Prostate gland (tissue), 2 donors: ENCODE results near the gene PSMB11. TPM values are rescaled to one million over a fixed set of nuclear protein-coding genes. Genes with fewer than 3 reads are reported as not detected.

Experiments used
- DNase-seq: peaks from one replicate; pipeline ENCODE4 v3.0.0-alpha.2; 2019; ENCODE audit warnings: low spot score
- H3K27ac ChIP-seq, 2 donors: fragments of 200-600 bp; sonication (generic); 2 replicates each; pipeline ENCODE4 v1.5.1; 2017 to 2019
- H3K27me3 ChIP-seq: fragments of 200-600 bp; sonication (generic); replicated peaks from 2 replicates; pipeline ENCODE4 v1.5.1; 2019; ENCODE audit not compliant: insufficient read depth
- H3K36me3 ChIP-seq, 2 donors: fragments of 200-600 bp; sonication (generic); 1 replicate in 1 of 2; 2 replicates in 1 of 2; pipeline versions ENCODE4 v1.5.1 to v1.8.1; 2017 to 2019
- H3K4me1 ChIP-seq: fragments of 200-600 bp; sonication (generic); replicated peaks from 2 replicates; pipeline ENCODE4 v1.5.1; 2019
- H3K4me3 ChIP-seq, 2 donors: fragments of 200-600 bp; sonication (generic); 2 replicates each; pipeline ENCODE4 v1.5.1; 2017 to 2019
- H3K9me3 ChIP-seq: fragments of 200-600 bp; sonication (generic); 2 replicates; pipeline ENCODE4 v1.5.1; 2017
- CTCF ChIP-seq, 4 experiments: fragments of 200-600 bp in 2 of 4; fragments of 450-650 bp in 2 of 4; sonication (generic) in 2 of 4; IDR thresholded peaks; 1 replicate in 3 of 4; 2 replicates in 1 of 4; pipeline ENCODE4 v1.5.1; 2016 to 2019; ENCODE audit warnings: antibody characterized with exemption in 4 of 4, mild to moderate bottlenecking in 2 of 4, moderate library complexity in 2 of 4
- POLR2A ChIP-seq: fragments of 450-650 bp; IDR thresholded peaks from one replicate; pipeline ENCODE4 v1.6.1; 2016; ENCODE audit warnings: antibody characterized with exemption, mild to moderate bottlenecking
- POLR2AphosphoS5 ChIP-seq: sonication (generic); formaldehyde crosslinking; IDR thresholded peaks from one replicate; pipeline ENCODE4 v1.6.1; 2017; ENCODE audit warnings: antibody characterized with exemption
- WGBS: methylation state at CpG from one replicate; pipeline ENCODE4 v1.1.5; 2018; 5-methylcytosine and 5-hydroxymethylcytosine counted together
- intact Hi-C: fragments of 100-400 bp; cut with DNase I; formaldehyde crosslinking; loops from one replicate; pipeline ENCODE4 v1.14.2; 2022
- total RNA-seq, 2 donors: library from RNA; depleted of rRNA; stranded (reverse); fragments of >200 nt; gene quantifications; one replicate each; pipeline ENCODE4 v1.1.0, GENCODE V29; 2016

PSMB11 gene
- total RNA-seq, 2 donors from 2014 or later: not detected

DNA sequence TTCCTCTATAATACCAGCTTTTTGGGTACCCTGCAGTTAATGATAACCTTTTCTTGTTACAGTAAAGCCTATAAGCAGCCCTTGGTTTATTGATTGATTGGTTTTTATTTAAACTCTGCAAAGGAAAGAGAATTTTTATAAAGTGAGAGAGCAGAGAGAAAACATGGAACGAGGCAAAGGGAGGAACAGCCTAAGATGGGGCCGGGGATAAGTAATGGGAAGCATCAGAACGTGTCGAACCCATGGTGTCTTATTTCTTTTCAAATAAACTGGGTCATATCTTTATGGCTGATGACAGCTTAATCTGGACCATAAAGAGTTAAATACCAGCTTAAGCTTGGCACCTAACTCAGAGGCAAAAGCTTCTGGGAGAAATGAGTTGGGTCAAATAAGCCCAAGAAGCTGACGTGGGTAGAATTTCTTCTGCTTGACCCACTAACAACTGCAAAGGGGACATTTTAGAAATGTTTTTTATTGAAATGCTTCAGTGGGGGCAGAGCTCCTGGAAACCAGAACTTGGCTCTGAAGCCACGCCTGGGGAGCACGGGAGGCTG is 20.0 kb upstream of the PSMB11 start:
- 42% methylated on average over 7 of the region's 7 CpGs for WGBS

DNA sequence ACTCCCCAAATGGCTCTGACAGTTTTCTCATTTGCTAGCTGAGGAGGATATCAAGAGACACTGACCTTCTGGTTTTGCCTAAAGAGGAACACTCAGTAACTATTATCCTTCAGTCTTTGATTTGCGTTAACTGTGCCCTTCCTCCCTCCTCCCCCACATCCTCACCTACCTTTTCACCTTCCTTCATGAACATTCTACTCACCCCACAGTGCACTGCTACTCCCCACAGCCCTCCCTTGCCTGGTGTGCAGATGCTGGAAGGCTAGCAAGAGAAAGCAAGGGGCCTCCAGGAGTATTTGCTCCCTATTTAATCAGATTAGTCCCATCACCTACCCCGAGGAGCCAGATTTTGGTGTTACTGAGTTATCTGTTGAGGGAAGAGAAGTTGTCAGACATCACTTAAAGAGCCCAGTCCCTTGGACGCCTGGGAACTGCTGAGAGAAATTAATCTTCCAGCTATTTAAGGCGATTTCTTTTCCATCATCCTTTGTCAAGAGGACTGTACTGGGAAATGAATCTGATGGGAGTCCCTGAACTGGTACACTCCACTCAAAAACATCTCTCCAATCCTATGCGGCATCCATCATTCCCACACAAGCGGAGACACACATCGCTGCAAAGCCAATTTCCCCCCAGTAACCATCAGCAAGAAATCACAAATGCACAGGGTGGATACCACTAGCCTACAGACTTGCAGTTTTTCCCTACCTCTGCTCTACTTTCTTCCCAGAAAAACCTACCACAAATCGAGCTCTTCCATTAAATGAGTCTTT is 18.8 kb upstream of the PSMB11 start:
- no peak overlapping the region for H3K27ac ChIP-seq
- intact Hi-C loops: no loop called here
- H3K36me3 ChIP-seq: no peaks in the 10 kb centered on the region
- no peaks in the 10 kb centered on the region for H3K9me3 ChIP-seq
- H3K4me3 ChIP-seq: no peak overlapping the region
- no peak for DNase-seq
- no peaks in the 10 kb centered on the region for H3K27me3 ChIP-seq
- H3K4me1 ChIP-seq: no peaks in the 10 kb centered on the region
- 86% methylated on average over 8 of the region's 8 CpGs for WGBS
- TF ChIP-seq POLR2AphosphoS5 (no peak), CTCF (IDR thresholded peaks at IDR 0.05) (no peak), POLR2A (no peak)

More for the DNA sequence above, 20.0 kb upstream of the PSMB11 start:
- H3K4me1 ChIP-seq: no peaks in the 10 kb centered on the region
- TF ChIP-seq POLR2A: no peak
- no peak for TF ChIP-seq POLR2AphosphoS5
- TF ChIP-seq CTCF (IDR thresholded peaks at IDR 0.05): no peak
- H3K36me3 ChIP-seq: no peaks in the 10 kb centered on the region
- DNase-seq: no peak
- no peaks in the 10 kb centered on the region for H3K27me3 ChIP-seq
- H3K27ac ChIP-seq: no peak overlapping the region
- intact Hi-C loops: no loop called here
- H3K9me3 ChIP-seq: no peaks in the 10 kb centered on the region
- no peak overlapping the region for H3K4me3 ChIP-seq

DNA sequence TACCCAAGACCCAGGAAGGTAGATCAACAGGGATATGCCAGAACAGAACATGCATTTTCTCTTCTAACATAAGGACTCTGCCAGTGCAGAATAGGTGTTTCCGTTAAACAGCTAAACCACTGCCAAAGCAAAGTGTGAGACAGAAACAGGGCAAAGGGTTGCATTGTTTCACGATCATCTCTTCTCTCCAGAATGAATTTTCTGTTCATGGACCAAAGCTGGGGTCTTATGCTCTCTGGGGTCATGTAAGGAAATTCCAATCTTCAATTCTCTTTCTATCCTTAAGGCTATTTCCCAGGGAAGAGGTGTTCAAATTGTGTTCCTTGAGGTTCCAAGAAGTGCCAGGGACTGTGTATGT is 18.2 kb upstream of the PSMB11 start:
- Histone ChIP-seq H3K4me1 (no peaks in the 10 kb centered on the region), H3K9me3 (no peaks in the 10 kb centered on the region), H3K27ac (no peak overlapping the region), H3K27me3 (no peaks in the 10 kb centered on the region), H3K36me3 (no peaks in the 10 kb centered on the region), H3K4me3 (no peak overlapping the region)
- no peak for DNase-seq
- WGBS: 92% methylated on average over 2 of the region's 2 CpGs
- intact Hi-C loops: no loop called here
- TF ChIP-seq POLR2A (no peak), POLR2AphosphoS5 (no peak), CTCF (IDR thresholded peaks at IDR 0.05) (no peak)

DNA sequence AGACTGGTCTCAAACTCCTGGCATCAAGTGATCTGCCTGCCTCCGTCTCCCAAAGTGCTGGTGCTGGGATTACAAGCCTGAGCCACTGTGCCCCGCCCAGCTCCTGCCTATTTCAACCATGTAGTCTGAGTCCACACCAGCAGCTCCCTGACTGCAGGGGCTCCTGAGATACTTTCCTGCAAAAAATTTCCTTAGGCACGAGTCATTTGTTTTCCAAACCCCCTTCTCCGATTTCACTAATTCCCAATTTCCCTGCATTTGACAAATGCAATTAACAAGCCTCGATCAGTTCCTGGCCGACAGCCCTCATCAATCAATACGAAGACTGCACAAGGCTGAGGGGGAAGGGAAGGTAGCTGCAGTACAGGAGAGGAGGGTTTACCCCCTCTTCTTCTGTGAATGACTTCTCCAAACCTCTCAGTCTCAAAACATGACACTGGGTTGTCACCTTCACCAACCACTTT is 17.4 kb upstream of the PSMB11 start:
- H3K4me3 ChIP-seq: no peak overlapping the region
- H3K9me3 ChIP-seq: no peaks in the 10 kb centered on the region
- no peaks in the 10 kb centered on the region for H3K36me3 ChIP-seq
- DNase-seq: no peak
- H3K27me3 ChIP-seq: no peaks in the 10 kb centered on the region
- 70% methylated on average over 7 of the region's 7 CpGs for WGBS
- TF ChIP-seq POLR2A (no peak), POLR2AphosphoS5 (no peak), CTCF (IDR thresholded peaks at IDR 0.05) (no peak)
- intact Hi-C loops: no loop called here
- no peak overlapping the region for H3K27ac ChIP-seq
- no peaks in the 10 kb centered on the region for H3K4me1 ChIP-seq
